Subcutaneous abdominal adipose tissue (tissue), 5 donors: Measurements from ENCODE around the gene RBMS1.
"Not testable (repeated sequence)": the region's sequence is repeated elsewhere in the genome, so short reads cannot be mapped to it uniquely, and the experiment has no call there.

ENCODE experiments used
- H3K27ac ChIP-seq: one replicate; pipeline ENCODE4 v1.7.0; 2013; ENCODE audit warnings: low read depth, mild to moderate bottlenecking, inconsistent platforms, low read length, moderate library complexity
- H3K27me3 ChIP-seq, 5 donors: one replicate each; pipeline ENCODE4 v1.7.0; 2013; ENCODE audit warnings: low read length in 5 of 5, inconsistent platforms in 1 of 5; ENCODE audit not compliant: control insufficient read depth in 5 of 5, insufficient read depth in 4 of 5
- H3K36me3 ChIP-seq, 5 donors: one replicate each; pipeline ENCODE4 v1.7.0; 2013; ENCODE audit warnings: low read length in 5 of 5; ENCODE audit not compliant: control insufficient read depth in 5 of 5, insufficient read depth in 5 of 5
- H3K4me1 ChIP-seq, 5 donors: one replicate each; pipeline ENCODE4 v1.7.0; 2013; ENCODE audit warnings: low read length in 5 of 5, mild to moderate bottlenecking in 3 of 5, moderate library complexity in 1 of 5; ENCODE audit not compliant: control insufficient read depth in 5 of 5, insufficient read depth in 5 of 5
- H3K4me3 ChIP-seq, 5 donors: one replicate each; pipeline ENCODE4 v1.7.0; 2013; ENCODE audit warnings: low read length in 5 of 5, low read depth in 1 of 5
- H3K9ac ChIP-seq, 5 donors: one replicate each; pipeline ENCODE4 v1.7.0; 2013; ENCODE audit warnings: low read length in 5 of 5, mild to moderate bottlenecking in 4 of 5, moderate library complexity in 3 of 5
- H3K9me3 ChIP-seq, 5 donors: one replicate each; pipeline ENCODE4 v1.7.0; 2013; ENCODE audit warnings: low read length in 5 of 5; ENCODE audit not compliant: control insufficient read depth in 5 of 5
- donor health status: healthy.
- donor health status: healthy.
- donor health status: healthy.
- donor health status: healthy.
- donor health status: healthy.

The RBMS1 gene

DNA sequence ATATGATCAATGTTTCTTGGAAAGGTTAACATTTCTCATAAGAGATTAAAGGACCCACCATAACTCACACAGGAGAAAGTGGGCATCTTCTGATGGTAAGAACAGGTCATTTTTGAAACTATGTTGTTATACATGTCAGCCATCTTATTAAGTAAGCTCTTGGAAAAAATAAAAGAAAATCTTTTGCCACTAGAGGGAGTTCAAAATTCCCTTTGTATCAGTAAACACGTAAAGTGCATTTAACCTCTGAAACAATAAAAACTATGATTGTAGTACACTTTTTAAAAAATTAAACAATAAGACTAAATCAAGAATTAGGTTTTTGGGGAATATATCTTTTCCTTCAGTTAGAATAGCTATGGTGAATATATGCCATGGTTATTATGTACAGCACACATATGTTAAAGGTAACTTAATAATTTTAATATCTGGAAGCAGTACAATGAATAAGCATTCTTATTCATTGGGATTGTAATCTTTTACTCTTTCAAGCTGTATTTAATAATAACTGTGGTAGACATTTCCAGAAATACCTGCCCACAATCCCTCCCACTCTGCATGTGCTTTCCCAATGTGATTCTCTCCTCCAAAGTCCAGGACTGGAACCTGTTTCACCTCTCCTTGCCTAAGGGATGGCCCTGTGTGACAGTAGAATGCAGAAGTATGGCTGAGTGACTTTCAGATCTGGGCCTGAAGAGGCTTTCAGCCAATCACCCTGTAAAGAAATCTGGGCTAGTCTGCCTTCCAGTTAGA, 64.2 kb downstream of the RBMS1 start:
- peaks cover 2 to 38% (median 29%) of the 10 kb centered on the region in 5 donors for H3K4me1 ChIP-seq
- H3K9me3 ChIP-seq = peaks cover 0 to 6% (median 0%) of the 10 kb centered on the region in 5 donors
- no peak overlapping the region for H3K4me3 ChIP-seq
- no peak overlapping the region for H3K9ac ChIP-seq
- H3K27me3 ChIP-seq = no peaks in the 10 kb centered on the region
- peaks cover 0 to 3% (median 0%) of the 10 kb centered on the region in 5 donors for H3K36me3 ChIP-seq
- peak overlapping the region; percentile 80 for H3K27ac ChIP-seq

DNA sequence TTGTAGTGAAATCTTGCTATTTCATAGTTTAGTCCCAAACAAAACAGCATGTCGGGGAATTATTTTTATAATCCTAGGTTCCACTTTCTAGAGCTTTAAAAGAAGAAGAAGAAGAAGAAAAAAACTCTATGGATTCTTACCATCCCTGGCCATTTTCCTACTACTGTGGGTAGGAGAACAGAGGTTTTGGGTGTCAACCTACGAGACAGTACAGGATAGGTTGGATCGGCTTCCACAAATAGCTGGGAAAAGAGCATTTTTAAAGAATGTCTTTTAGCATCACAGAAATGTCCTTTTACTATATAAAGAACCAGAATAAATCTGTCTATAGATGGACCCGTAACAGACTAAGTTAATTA, 65.2 kb downstream of the RBMS1 start:
- H3K4me1 ChIP-seq = peaks cover 2 to 37% (median 28%) of the 10 kb centered on the region in 5 donors
- peak overlapping the region; percentile 80 for H3K27ac ChIP-seq
- H3K27me3 ChIP-seq = no peaks in the 10 kb centered on the region
- H3K9me3 ChIP-seq = peaks cover 0 to 6% (median 0%) of the 10 kb centered on the region in 5 donors
- H3K4me3 ChIP-seq = peak overlapping the region in 3 of 5 donors; percentile 29 to 52 (median 41)
- peaks cover 0 to 3% (median 0%) of the 10 kb centered on the region in 5 donors for H3K36me3 ChIP-seq
- peak overlapping the region; percentile 0 to 76 (median 28) for H3K9ac ChIP-seq

DNA sequence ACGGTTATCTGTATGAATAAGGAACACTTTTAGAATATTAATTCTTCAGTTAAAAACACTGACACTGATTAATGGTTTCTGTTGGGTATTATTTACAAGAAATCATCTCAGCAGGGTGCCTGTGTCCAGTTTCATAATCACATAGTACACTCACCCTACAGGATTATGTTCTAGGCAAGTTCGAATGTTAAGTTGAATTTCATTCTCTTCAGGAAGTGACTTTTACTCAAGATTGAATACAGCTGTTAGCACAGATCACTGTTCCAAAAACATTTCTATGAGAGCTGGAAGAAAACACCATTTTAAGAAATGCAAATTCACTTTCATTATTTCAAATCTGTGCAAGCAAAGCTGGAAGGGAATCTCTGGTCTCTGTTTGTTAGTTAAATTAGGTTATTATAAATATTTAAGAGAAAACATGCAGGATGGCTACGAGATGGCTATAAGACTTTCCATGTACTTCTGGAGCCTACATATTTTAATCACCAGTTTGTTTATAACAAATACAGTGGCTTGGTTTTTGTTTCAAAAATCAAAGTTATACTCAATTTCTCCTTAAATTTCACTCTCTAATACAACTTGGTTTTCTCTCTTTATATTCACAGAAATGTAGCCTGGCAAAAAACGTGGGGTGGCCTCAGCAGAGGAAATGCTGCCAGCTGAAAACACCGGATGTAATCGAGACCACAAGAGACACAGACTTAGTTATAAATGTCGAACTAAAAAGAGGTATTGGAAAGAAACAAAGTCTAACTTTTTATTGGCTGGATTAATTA, 65.8 kb downstream of the RBMS1 start:
- Histone ChIP-seq H3K9me3 (peaks cover 0 to 6% (median 0%) of the 10 kb centered on the region in 5 donors), H3K27ac (peak overlapping the region; percentile 80), H3K4me3 (peak overlapping the region in 4 of 5 donors; percentile 29 to 52 (median 37)), H3K27me3 (no peaks in the 10 kb centered on the region), H3K9ac (peak overlapping the region; percentile 0 to 76 (median 28)), H3K36me3 (peaks cover 0 to 3% (median 0%) of the 10 kb centered on the region in 5 donors), H3K4me1 (peaks cover 2 to 31% (median 26%) of the 10 kb centered on the region in 5 donors)

DNA sequence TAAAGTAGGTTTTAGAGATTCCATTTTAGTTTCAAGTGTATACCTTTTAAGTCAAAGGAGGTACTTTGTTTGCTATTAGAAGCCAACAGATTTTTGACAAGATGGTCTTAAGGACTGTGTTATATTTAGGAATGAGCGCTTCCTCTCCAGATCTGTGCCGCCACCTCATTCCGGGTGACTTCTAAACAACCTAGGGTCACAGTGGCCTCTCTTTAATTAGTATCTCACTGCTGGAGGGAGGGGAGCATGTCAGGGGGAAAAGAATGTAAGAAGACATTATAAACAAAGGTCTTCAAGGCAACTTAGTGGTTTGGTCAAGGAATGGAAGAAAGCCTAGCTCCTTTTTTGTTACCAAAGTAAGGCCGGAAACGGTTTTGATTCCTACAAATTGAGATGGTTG, 67.0 kb downstream of the RBMS1 start:
- no peaks in the 10 kb centered on the region for H3K27me3 ChIP-seq
- H3K4me3 ChIP-seq = no peak overlapping the region
- H3K9ac ChIP-seq = no peak overlapping the region
- peaks cover 0 to 6% (median 0%) of the 10 kb centered on the region in 5 donors for H3K9me3 ChIP-seq
- peaks cover 0 to 33% (median 25%) of the 10 kb centered on the region in 5 donors for H3K4me1 ChIP-seq
- H3K27ac ChIP-seq = no peak overlapping the region
- peaks cover 0 to 3% (median 0%) of the 10 kb centered on the region in 5 donors for H3K36me3 ChIP-seq

DNA sequence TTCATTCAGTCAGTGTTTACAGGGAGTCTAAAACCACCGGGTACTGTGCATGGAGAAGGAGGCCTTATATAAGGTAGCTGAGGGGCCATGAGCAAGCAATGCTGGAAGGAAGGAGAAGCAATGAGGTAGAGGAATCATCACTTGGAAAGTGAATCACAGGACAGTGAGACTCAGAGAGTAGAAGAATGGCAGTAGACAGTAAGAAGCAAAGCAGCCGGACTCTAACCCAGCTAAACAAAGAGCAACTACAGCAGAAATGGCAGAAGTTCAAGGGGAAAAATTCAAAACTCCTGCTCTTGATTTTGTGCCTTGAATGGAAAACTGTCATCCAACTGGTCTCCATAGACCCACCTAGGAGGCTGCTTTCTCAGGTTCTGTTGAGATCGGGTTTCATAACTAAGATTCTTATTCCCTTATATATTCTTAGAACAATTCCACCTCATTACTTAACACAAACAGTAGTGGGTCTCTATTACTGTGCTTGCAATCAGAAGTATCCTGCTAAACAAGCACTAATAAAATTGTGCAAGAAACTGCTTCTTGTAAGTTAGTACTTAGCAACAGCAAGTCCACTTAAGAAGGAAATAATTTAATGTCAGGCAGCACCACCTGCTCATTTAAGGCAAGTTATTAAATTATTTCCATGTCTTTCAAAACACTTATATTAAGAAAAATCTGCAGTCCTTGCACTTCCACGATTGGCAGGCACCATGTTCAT, 68.0 kb downstream of the RBMS1 start:
- H3K4me3 ChIP-seq = no peak overlapping the region
- no peaks in the 10 kb centered on the region for H3K27me3 ChIP-seq
- no peak overlapping the region for H3K9ac ChIP-seq
- peak overlapping the region; percentile 48 for H3K27ac ChIP-seq
- H3K9me3 ChIP-seq = peaks cover 0 to 6% (median 0%) of the 10 kb centered on the region in 5 donors
- peaks cover 0 to 2% (median 0%) of the 10 kb centered on the region in 5 donors for H3K36me3 ChIP-seq
- peaks cover 0 to 33% (median 25%) of the 10 kb centered on the region in 5 donors for H3K4me1 ChIP-seq

DNA sequence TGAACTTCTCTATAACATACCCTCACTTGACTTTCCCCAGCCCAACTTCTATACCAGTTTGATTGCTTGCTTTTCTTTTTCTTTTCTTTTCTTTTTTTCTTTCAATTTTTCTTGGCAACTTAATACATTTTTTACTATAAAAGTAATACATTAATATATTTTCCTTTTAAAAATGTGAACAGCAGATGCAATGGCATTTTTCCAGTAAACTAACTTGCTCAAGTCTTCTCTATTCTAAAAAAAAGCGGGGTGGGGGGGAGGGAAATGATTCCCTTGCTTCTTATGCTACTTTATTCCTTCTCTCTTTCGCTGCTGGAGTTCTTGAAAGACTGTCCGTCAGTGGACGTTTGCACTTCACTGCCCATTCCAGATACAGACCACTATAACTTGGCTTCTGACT, 70.5 kb downstream of the RBMS1 start:
- H3K4me1 ChIP-seq = peaks cover 0 to 32% (median 25%) of the 10 kb centered on the region in 5 donors
- no peaks in the 10 kb centered on the region for H3K9me3 ChIP-seq
- no peaks in the 10 kb centered on the region for H3K36me3 ChIP-seq
- no peaks in the 10 kb centered on the region for H3K27me3 ChIP-seq
- no peak overlapping the region for H3K27ac ChIP-seq
- no peak overlapping the region for H3K4me3 ChIP-seq
- no peak overlapping the region for H3K9ac ChIP-seq

DNA sequence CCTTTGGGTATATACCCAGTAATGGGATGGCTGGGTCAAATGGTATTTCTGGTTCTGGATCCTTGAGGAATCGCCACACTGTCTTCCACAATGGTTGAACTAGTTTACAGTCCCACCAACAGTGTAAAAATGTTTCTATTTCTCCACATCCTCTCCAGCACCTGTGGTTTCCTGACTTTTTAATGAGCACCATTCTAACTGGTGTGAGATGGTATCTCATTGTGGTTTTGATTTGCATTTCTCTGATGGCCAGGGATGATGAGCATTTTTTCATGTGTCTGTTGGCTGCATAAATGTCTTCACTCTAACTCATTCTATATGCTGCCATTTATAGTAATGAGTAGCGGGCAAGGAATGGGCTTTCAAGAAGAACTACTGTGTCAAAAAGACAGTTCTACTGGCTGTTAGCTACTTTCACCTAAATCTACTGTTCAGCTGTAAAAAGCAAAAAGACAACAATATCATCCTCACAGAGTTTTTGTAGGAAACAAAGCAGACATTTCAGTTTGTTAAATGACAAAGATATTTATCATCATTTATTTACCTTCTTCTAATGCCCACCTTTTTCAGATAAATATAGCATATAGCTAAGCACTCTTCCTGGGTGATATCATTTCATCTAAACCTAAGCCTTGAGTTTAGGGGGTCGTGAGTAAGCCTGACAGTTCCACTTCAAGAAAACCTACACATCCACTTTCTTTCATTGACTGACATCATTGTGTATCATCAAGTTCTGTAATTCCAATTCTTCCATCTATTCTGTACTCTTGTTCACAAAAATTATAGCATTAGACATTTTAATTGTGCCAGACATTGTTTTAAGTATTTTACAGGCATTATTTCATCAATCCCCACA, 71.7 kb downstream of the RBMS1 start:
- H3K27ac ChIP-seq, H3K4me3 ChIP-seq, H3K27me3 ChIP-seq, H3K9ac ChIP-seq, H3K36me3 ChIP-seq, H3K9me3 ChIP-seq: not testable (repeated sequence)
- H3K4me1 ChIP-seq = peaks cover 0 to 27% (median 18%) of the 10 kb centered on the region in 5 donors

DNA sequence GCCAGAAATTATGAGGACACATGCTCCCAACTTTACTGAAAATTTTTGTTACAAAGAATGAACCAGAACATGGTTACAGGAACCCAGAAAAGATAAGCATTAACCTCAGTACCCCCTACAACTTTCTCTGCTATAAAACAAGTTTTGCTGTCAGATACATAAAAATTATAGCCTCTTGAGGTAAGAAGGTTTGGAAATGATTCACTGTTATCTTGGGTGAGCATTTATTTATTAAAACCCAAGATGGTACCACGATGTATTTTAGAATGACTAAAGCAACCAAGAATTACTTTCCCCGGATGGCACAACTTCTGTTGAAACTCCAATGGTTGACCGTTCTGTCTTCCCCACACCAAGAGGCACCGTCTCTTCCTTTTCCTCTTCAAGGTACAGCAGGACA, 72.9 kb downstream of the RBMS1 start:
- Histone ChIP-seq H3K9me3 (no peaks in the 10 kb centered on the region), H3K27ac (peak overlapping the region; percentile 64)

DNA sequence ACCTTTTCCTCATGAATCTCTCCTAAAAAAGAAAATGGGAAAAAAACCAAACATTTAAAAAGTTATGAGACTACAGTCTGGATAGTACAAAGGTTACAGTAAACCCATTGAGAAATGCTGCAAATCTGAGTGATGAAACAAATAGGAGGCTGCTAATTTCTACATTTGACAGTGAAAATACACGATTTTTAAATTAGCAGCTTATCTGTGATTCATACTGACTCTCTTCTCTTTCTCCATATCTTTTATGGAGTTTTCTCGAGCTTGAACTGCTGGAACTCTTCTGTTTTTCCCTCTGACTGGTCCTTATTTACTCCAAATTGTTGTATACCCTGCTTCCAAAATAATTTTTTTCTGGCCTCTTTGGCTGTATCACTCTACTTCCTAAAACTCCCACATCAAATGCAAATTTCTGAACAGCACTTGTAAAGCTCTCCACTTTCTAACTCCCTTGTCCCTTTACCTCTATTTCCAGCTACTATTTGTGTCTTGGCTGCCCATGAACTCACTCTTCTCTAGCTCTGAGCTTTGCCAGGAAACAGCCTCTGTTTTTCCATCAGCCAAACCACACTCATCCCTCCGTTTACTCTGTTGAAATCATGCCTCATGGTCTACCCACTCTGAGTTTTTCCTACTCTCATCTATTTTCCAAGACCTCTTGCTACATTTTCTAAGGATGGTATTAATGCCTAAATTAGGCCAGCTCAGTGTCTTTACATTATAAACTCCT, 73.7 kb downstream of the RBMS1 start:
- peak overlapping the region; percentile 64 for H3K27ac ChIP-seq
- no peaks in the 10 kb centered on the region for H3K9me3 ChIP-seq
- H3K4me3 ChIP-seq = no peak overlapping the region

More for the DNA sequence above, 72.9 kb downstream of the RBMS1 start:
- H3K36me3 ChIP-seq = no peaks in the 10 kb centered on the region
- H3K27me3 ChIP-seq = no peaks in the 10 kb centered on the region
- H3K9ac ChIP-seq = no peak overlapping the region
- H3K4me1 ChIP-seq = peaks cover 0 to 24% (median 18%) of the 10 kb centered on the region in 5 donors
- H3K4me3 ChIP-seq = no peak overlapping the region

More for the DNA sequence above, 73.7 kb downstream of the RBMS1 start:
- Histone ChIP-seq H3K36me3 (no peaks in the 10 kb centered on the region), H3K9ac (peak overlapping the region in 1 of 5 donors; percentile 10), H3K4me1 (peaks cover 1 to 19% (median 16%) of the 10 kb centered on the region in 5 donors), H3K27me3 (no peaks in the 10 kb centered on the region)
